Measurements from ENCODE around the gene HLCS. TPM values are rescaled to one million over a fixed set of nuclear protein-coding genes. Genes with fewer than 3 reads are reported as not detected.

Gene HLCS
- polyA plus RNA-seq, 1 of the 3 experiments (the other 2 are of a cell fraction) = 13.0 TPM

- WGBS (ENCODE audit: low lambda C conversion rate) = 51% methylated on average over 3 of the region's 3 CpGs
- CTCF ChIA-PET = no interaction called here
- POLR2A ChIA-PET = no interaction called here
- H3F3A ChIP-seq (replicated peaks; ENCODE audit: insufficient read depth) = no peaks in the 10 kb centered on the region
- H3K4me1 ChIP-seq (ENCODE audit: control insufficient read depth in 1 of 2, insufficient read depth in 2 of 2, low read depth in 1 of 2, low read length in 1 of 2) = no peaks in the 10 kb centered on the region
- H3K9me3 ChIP-seq = no peaks in the 10 kb centered on the region
- H4K20me1 ChIP-seq (ENCODE audit: insufficient read depth) = no peaks in the 10 kb centered on the region
- peaks cover 48% of the 10 kb centered on the region for H3K27me3 ChIP-seq (ENCODE audit: insufficient read depth)
- no peaks in the 10 kb centered on the region for H3K79me2 ChIP-seq (ENCODE audit: insufficient read depth)
- H3K4me2 ChIP-seq = no peak overlapping the region
- H3K9ac ChIP-seq = no peak overlapping the region
- no peaks in the 10 kb centered on the region for H3K9me2 ChIP-seq
- H3K27ac ChIP-seq (ENCODE audit: low read depth in 2 of 2, low read length in 1 of 2) = no peak overlapping the region
- DNase-seq = no peak
- TF ChIP-seq REST (IDR thresholded peaks at IDR 0.05; ENCODE audit: low read depth, low read length) (no peak), FOXJ3 (CRISPR knock-in tag; IDR thresholded peaks at IDR 0.05) (no peak), IRF3 (IDR thresholded peaks at IDR 0.05; ENCODE audit: low read depth, low read length) (no peak), SIN3A (IDR thresholded peaks at IDR 0.05; ENCODE audit: borderline replicate concordance, low read depth, low read length) (no peak), ZBTB33 (IDR thresholded peaks at IDR 0.05; ENCODE audit: borderline replicate concordance, low read depth) (no peak), GATA2 (CRISPR knock-in tag; IDR thresholded peaks at IDR 0.05) (no peak), EP300 (IDR thresholded peaks at IDR 0.05; ENCODE audit: borderline replicate concordance in 1 of 2, low read depth in 1 of 2, low read length in 1 of 2) (no peak), PBX3 (IDR thresholded peaks at IDR 0.05) (no peak), POLR2AphosphoS5 (IDR thresholded peaks at IDR 0.05; ENCODE audit: low read depth, low read length) (no peak), GABPA (IDR thresholded peaks at IDR 0.05; ENCODE audit: low read depth) (no peak), SMC3 (IDR thresholded peaks at IDR 0.05; ENCODE audit: low read depth, low read length) (no peak), NFIC (IDR thresholded peaks at IDR 0.05; ENCODE audit: borderline replicate concordance) (no peak), MAX (IDR thresholded peaks at IDR 0.05; ENCODE audit: low read depth) (no peak), CTCF (IDR thresholded peaks at IDR 0.05) (no peak), FOSL2 (IDR thresholded peaks at IDR 0.05; ENCODE audit: borderline replicate concordance, low read depth) (no peak), RCOR1 (IDR thresholded peaks at IDR 0.05; ENCODE audit: low read length) (no peak), RXRA (IDR thresholded peaks at IDR 0.05; ENCODE audit: borderline replicate concordance, low read depth) (no peak), EZH2phosphoT487 (IDR thresholded peaks at IDR 0.05; ENCODE audit: borderline replicate concordance, low read depth) (no peak), RFX5 (IDR thresholded peaks at IDR 0.05; ENCODE audit: low read length) (no peak)
- H3K4me3 ChIP-seq (ENCODE audit: low read depth in 2 of 2, low read length in 1 of 2) = no peak overlapping the region
- no peaks in the 10 kb centered on the region for H3K36me3 ChIP-seq (replicated peaks in 1 of 2; ENCODE audit: control insufficient read depth in 1 of 2, insufficient read depth in 2 of 2, low read length in 1 of 2)
- H2AFZ ChIP-seq (ENCODE audit: low read depth) = no peak overlapping the region
Measured at GRCh38 chr21:36724660-36725059, 241.8 kb downstream of the HLCS start.
